ENCODE results near the gene GPX8.
A peak's percentile ranks its signal among the peaks of the same experiment; 100 is the strongest.

GPX8 gene

GRCh38 chr5:55162666-55163065 lies 2.7 kb downstream of the GPX8 start:
- no peak overlapping the region for H3K4ac ChIP-seq (ENCODE audit: low read depth in 1 of 2, low read length in 2 of 2)
- no peak overlapping the region for H4K91ac ChIP-seq (ENCODE audit: low read length)
- H2AK5ac ChIP-seq (ENCODE audit: low read length, severe bottlenecking), result no peak overlapping the region
- no peak overlapping the region for H2AFZ ChIP-seq (ENCODE audit: low read depth, low read length)
- no peaks in the 10 kb centered on the region for H3K27me3 ChIP-seq (ENCODE audit: control insufficient read depth in 1 of 2, insufficient read depth in 1 of 2, low read length in 2 of 2)
- no peak overlapping the region for H3K18ac ChIP-seq (ENCODE audit: low read depth in 1 of 2, low read length in 2 of 2)
- H2BK5ac ChIP-seq (ENCODE audit: low read depth, low read length, poor library complexity, severe bottlenecking), result no peak overlapping the region
- peaks cover 3 to 53% of the 10 kb centered on the region in 2 experiments for H3K36me3 ChIP-seq (ENCODE audit: control insufficient read depth in 1 of 2, insufficient read depth in 2 of 2, low read depth in 1 of 2, low read length in 2 of 2)
- WGBS, result 100% methylated on average over 3 of the region's 4 CpGs
- no peak overlapping the region for H4K8ac ChIP-seq (ENCODE audit: low read length)
- H3K4me1 ChIP-seq (ENCODE audit: control insufficient read depth, insufficient read depth, low read depth, low read length), result peaks cover 2% of the 10 kb centered on the region
- H2BK120ac ChIP-seq (ENCODE audit: low read depth, low read length), result no peak overlapping the region
- H3K79me1 ChIP-seq (replicated peaks; ENCODE audit: low read length, poor library complexity, severe bottlenecking), result peaks cover 11% of the 10 kb centered on the region
- peak overlapping the region; percentile 99 for H3K9ac ChIP-seq (ENCODE audit: low read length)
- H2BK15ac ChIP-seq (ENCODE audit: low read depth, poor library complexity, severe bottlenecking), result no peak overlapping the region
- H3K14ac ChIP-seq (ENCODE audit: low read length in 2 of 2), result no peak overlapping the region
- no peaks in the 10 kb centered on the region for H3K9me3 ChIP-seq (ENCODE audit: control insufficient read depth, low read length)
- no peak for DNase-seq
- H3K4me3 ChIP-seq (ENCODE audit: insufficient read depth in 1 of 2, low read depth in 1 of 2, low read length in 2 of 2), result peak overlapping the region in 1 of 2 experiments; percentile 84
- no peak overlapping the region for H3K4me2 ChIP-seq (ENCODE audit: low read length, poor library complexity, severe bottlenecking)
- no peak overlapping the region for H3K27ac ChIP-seq (ENCODE audit: low read length, poor library complexity, severe bottlenecking)
- no peak overlapping the region for H3K23ac ChIP-seq (ENCODE audit: low read length in 2 of 2)
- H2BK12ac ChIP-seq (ENCODE audit: low read length in 2 of 2), result no peak overlapping the region

- no peak overlapping the region for H3K14ac ChIP-seq (ENCODE audit: low read length in 2 of 2)
- no peak overlapping the region for H2BK15ac ChIP-seq (ENCODE audit: low read depth, poor library complexity, severe bottlenecking)
- H3K9me3 ChIP-seq (ENCODE audit: control insufficient read depth, low read length), result no peaks in the 10 kb centered on the region
- H2BK12ac ChIP-seq (ENCODE audit: low read length in 2 of 2), result no peak overlapping the region
- peaks cover 20 to 30% of the 10 kb centered on the region in 2 experiments for H3K27me3 ChIP-seq (ENCODE audit: control insufficient read depth in 1 of 2, insufficient read depth in 1 of 2, low read length in 2 of 2)
- no peak overlapping the region for H3K4me2 ChIP-seq (ENCODE audit: low read length, poor library complexity, severe bottlenecking)
- no peak overlapping the region for H2AK5ac ChIP-seq (ENCODE audit: low read length, severe bottlenecking)
- peaks cover 0 to 10% of the 10 kb centered on the region in 2 experiments for H3K36me3 ChIP-seq (ENCODE audit: control insufficient read depth in 1 of 2, insufficient read depth in 2 of 2, low read depth in 1 of 2, low read length in 2 of 2)
- no peak overlapping the region for H4K8ac ChIP-seq (ENCODE audit: low read length)
- H3K4ac ChIP-seq (ENCODE audit: low read depth in 1 of 2, low read length in 2 of 2), result no peak overlapping the region
- no peak overlapping the region for H3K27ac ChIP-seq (ENCODE audit: low read length, poor library complexity, severe bottlenecking)
- no peak overlapping the region for H2AFZ ChIP-seq (ENCODE audit: low read depth, low read length)
- no peak overlapping the region for H3K18ac ChIP-seq (ENCODE audit: low read depth in 1 of 2, low read length in 2 of 2)
- H4K91ac ChIP-seq (ENCODE audit: low read length), result no peak overlapping the region
- H3K23ac ChIP-seq (ENCODE audit: low read length in 2 of 2), result no peak overlapping the region
- H3K79me1 ChIP-seq (replicated peaks; ENCODE audit: low read length, poor library complexity, severe bottlenecking), result no peaks in the 10 kb centered on the region
- H3K9ac ChIP-seq (ENCODE audit: low read length), result no peak overlapping the region
- no peak for DNase-seq
- WGBS, result 36% methylated on average over 1 of the region's 2 CpGs
- H2BK5ac ChIP-seq (ENCODE audit: low read depth, low read length, poor library complexity, severe bottlenecking), result no peak overlapping the region
- H3K4me3 ChIP-seq (ENCODE audit: insufficient read depth in 1 of 2, low read depth in 1 of 2, low read length in 2 of 2), result no peak overlapping the region
- no peak overlapping the region for H2BK120ac ChIP-seq (ENCODE audit: low read depth, low read length)
- peaks cover 11% of the 10 kb centered on the region for H3K4me1 ChIP-seq (ENCODE audit: control insufficient read depth, insufficient read depth, low read depth, low read length)
Measured at GRCh38 chr5:55171471-55171870, 11.5 kb downstream of the GPX8 start.

GRCh38 chr5:55172051-55172899 lies 12.3 kb downstream of the GPX8 start:
- H3K14ac ChIP-seq (ENCODE audit: low read length in 2 of 2), result no peak overlapping the region
- no peak overlapping the region for H2BK15ac ChIP-seq (ENCODE audit: low read depth, poor library complexity, severe bottlenecking)
- peak overlapping the region in 1 of 2 experiments; percentile 86 for H3K4me3 ChIP-seq (ENCODE audit: insufficient read depth in 1 of 2, low read depth in 1 of 2, low read length in 2 of 2)
- DNase-seq, result peak; percentile 86
- H3K23ac ChIP-seq (ENCODE audit: low read length in 2 of 2), result no peak overlapping the region
- peaks cover 27 to 38% of the 10 kb centered on the region in 2 experiments for H3K27me3 ChIP-seq (ENCODE audit: control insufficient read depth in 1 of 2, insufficient read depth in 1 of 2, low read length in 2 of 2)
- no peak overlapping the region for H3K4ac ChIP-seq (ENCODE audit: low read depth in 1 of 2, low read length in 2 of 2)
- peaks cover 0 to 3% of the 10 kb centered on the region in 2 experiments for H3K36me3 ChIP-seq (ENCODE audit: control insufficient read depth in 1 of 2, insufficient read depth in 2 of 2, low read depth in 1 of 2, low read length in 2 of 2)
- H4K8ac ChIP-seq (ENCODE audit: low read length), result no peak overlapping the region
- no peaks in the 10 kb centered on the region for H3K9me3 ChIP-seq (ENCODE audit: control insufficient read depth, low read length)
- 13% methylated on average over 10 of the region's 15 CpGs for WGBS
- no peak overlapping the region for H4K91ac ChIP-seq (ENCODE audit: low read length)
- H3K9ac ChIP-seq (ENCODE audit: low read length), result peak overlapping the region; percentile 69
- no peak overlapping the region for H2BK5ac ChIP-seq (ENCODE audit: low read depth, low read length, poor library complexity, severe bottlenecking)
- peaks cover 14% of the 10 kb centered on the region for H3K4me1 ChIP-seq (ENCODE audit: control insufficient read depth, insufficient read depth, low read depth, low read length)
- H3K4me2 ChIP-seq (ENCODE audit: low read length, poor library complexity, severe bottlenecking), result peak overlapping the region; percentile 92
- H3K27ac ChIP-seq (ENCODE audit: low read length, poor library complexity, severe bottlenecking), result no peak overlapping the region
- H3K79me1 ChIP-seq (replicated peaks; ENCODE audit: low read length, poor library complexity, severe bottlenecking), result no peaks in the 10 kb centered on the region
- no peak overlapping the region for H2BK12ac ChIP-seq (ENCODE audit: low read length in 2 of 2)
- H2BK120ac ChIP-seq (ENCODE audit: low read depth, low read length), result no peak overlapping the region
- no peak overlapping the region for H3K18ac ChIP-seq (ENCODE audit: low read depth in 1 of 2, low read length in 2 of 2)
- H2AFZ ChIP-seq (ENCODE audit: low read depth, low read length), result no peak overlapping the region
- no peak overlapping the region for H2AK5ac ChIP-seq (ENCODE audit: low read length, severe bottlenecking)

- no peak within 1 kb of the TSS for H3K27ac ChIP-seq (ENCODE audit: low read length, poor library complexity, severe bottlenecking)
- H3K4me2 ChIP-seq (ENCODE audit: low read length, poor library complexity, severe bottlenecking), result peak within 1 kb of the TSS; percentile 92
- H2BK120ac ChIP-seq (ENCODE audit: low read depth, low read length), result no peak within 1 kb of the TSS
- H3K18ac ChIP-seq (ENCODE audit: low read depth in 1 of 2, low read length in 2 of 2), result no peak within 1 kb of the TSS
- peaks cover 33 to 44% of the 10 kb centered on the region in 2 experiments for H3K27me3 ChIP-seq (ENCODE audit: control insufficient read depth in 1 of 2, insufficient read depth in 1 of 2, low read length in 2 of 2)
- peak within 1 kb of the TSS; percentile 61 to 86 for H3K4me3 ChIP-seq (ENCODE audit: insufficient read depth in 1 of 2, low read depth in 1 of 2, low read length in 2 of 2)
- peak within 1 kb of the TSS in 1 of 2 experiments; percentile 18 for H2BK12ac ChIP-seq (ENCODE audit: low read length in 2 of 2)
- H4K8ac ChIP-seq (ENCODE audit: low read length), result no peak within 1 kb of the TSS
- H3K36me3 ChIP-seq (ENCODE audit: control insufficient read depth in 1 of 2, insufficient read depth in 2 of 2, low read depth in 1 of 2, low read length in 2 of 2), result no peaks in the 10 kb centered on the region
- no peak within 1 kb of the TSS for H2BK15ac ChIP-seq (ENCODE audit: low read depth, poor library complexity, severe bottlenecking)
- no peak within 1 kb of the TSS for H3K14ac ChIP-seq (ENCODE audit: low read length in 2 of 2)
- no peaks in the 10 kb centered on the region for H3K79me1 ChIP-seq (replicated peaks; ENCODE audit: low read length, poor library complexity, severe bottlenecking)
- H2BK5ac ChIP-seq (ENCODE audit: low read depth, low read length, poor library complexity, severe bottlenecking), result no peak within 1 kb of the TSS
- H2AFZ ChIP-seq (ENCODE audit: low read depth, low read length), result peak within 1 kb of the TSS; percentile 92
- WGBS, result under 1% methylated on average over 48 of the region's 69 CpGs
- H3K23ac ChIP-seq (ENCODE audit: low read length in 2 of 2), result peak within 1 kb of the TSS in 1 of 2 experiments; percentile 10
- H3K9ac ChIP-seq (ENCODE audit: low read length), result peak within 1 kb of the TSS; percentile 69
- H3K4ac ChIP-seq (ENCODE audit: low read depth in 1 of 2, low read length in 2 of 2), result peak within 1 kb of the TSS in 1 of 2 experiments; percentile 4
- no peak within 1 kb of the TSS for H4K91ac ChIP-seq (ENCODE audit: low read length)
- H3K4me1 ChIP-seq (ENCODE audit: control insufficient read depth, insufficient read depth, low read depth, low read length), result peaks cover 14% of the 10 kb centered on the region
- peak; percentile 85 for DNase-seq
- no peaks in the 10 kb centered on the region for H3K9me3 ChIP-seq (ENCODE audit: control insufficient read depth, low read length)
- H2AK5ac ChIP-seq (ENCODE audit: low read length, severe bottlenecking), result no peak within 1 kb of the TSS
Measured at GRCh38 chr5:55172937-55173686, 13.1 kb downstream of the GPX8 start, which contains the start of gene CDC20B. Gene CDC20B, minus strand, starts transcription at chr5:55173177. Its CDS starts 177 bp downstream, at chr5:55173000.

Data from mesenchymal stem cell (in vitro differentiated cells and primary cell).